Upper lobe of left lung (tissue), 4 donors: ENCODE results near the gene CIAPIN1.

Source experiments
- CTCF ChIP-seq, 6 experiments: fragments of 450-650 bp in 4 of 6; fragments of 200-600 bp in 2 of 6; sonication (generic) in 2 of 6; IDR thresholded peaks; one replicate each; pipeline ENCODE4 v1.5.1; 2016 to 2019; ENCODE audit warnings: antibody characterized with exemption in 6 of 6
- POLR2A ChIP-seq, 4 donors: fragments of 450-650 bp; IDR thresholded peaks; one replicate each; pipeline ENCODE4 v1.5.1; 2016 to 2017; ENCODE audit warnings: antibody characterized with exemption in 4 of 4, mild to moderate bottlenecking in 2 of 4
- POLR2AphosphoS5 ChIP-seq, 2 donors: sonication (generic); formaldehyde crosslinking; IDR thresholded peaks; one replicate each; pipeline ENCODE4 v1.5.1; 2017; ENCODE audit warnings: antibody characterized with exemption in 2 of 2

- peak in 1 of 2 donors; percentile 16 for TF ChIP-seq POLR2AphosphoS5 (IDR thresholded peaks at IDR 0.05)
- no peak for TF ChIP-seq POLR2A (IDR thresholded peaks at IDR 0.05)
- no peak for TF ChIP-seq CTCF (IDR thresholded peaks at IDR 0.05)
Measured at GRCh38 chr16:57394444-57394843, 52.7 kb downstream of the CIAPIN1 start.
